PC-3 (cell line): ENCODE data around the gene FAM181B. TPM values are rescaled to one million over a fixed set of nuclear protein-coding genes. Genes with fewer than 3 reads are reported as not detected.
A peak's percentile ranks its signal among the peaks of the same experiment; 100 is the strongest.

Experiments used
- ATAC-seq: fragments of 200-7000 bp; cut with Tn5 transposase; 2 replicates; pipeline ENCODE4 v1.9.1; 2020; ENCODE audit warnings: mild to moderate bottlenecking, moderate library complexity
- Bru-seq: library from RNA; stranded (reverse); fragments of 400-500 nt; gene quantifications from one replicate; lab custom pipeline; 2021; lab: Mats Ljungman, UMichigan
- BruChase-seq, 2 experiments: library from RNA; stranded (reverse); fragments of 400-500 nt; gene quantifications; one replicate each; lab custom pipeline; 2021; lab: Mats Ljungman, UMichigan
- BruUV-seq: library from RNA; stranded (reverse); fragments of 400-500 nt; replicated peaks from 2 replicates; lab custom pipeline; 2021; lab: Mats Ljungman, UMichigan
- CTCF ChIA-PET: fragments of 300-600 bp; sonication (Branson Sonifier 250); formaldehyde crosslinking; loops from one replicate; lab custom pipeline; 2022; ENCODE audit warnings: antibody characterized with exemption; lab: Charles Lee
- POLR2A ChIA-PET: fragments of 300-600 bp; sonication (Branson Sonifier 250); formaldehyde crosslinking; loops from one replicate; lab custom pipeline; 2022; ENCODE audit warnings: antibody characterized with exemption; ENCODE audit not compliant: unreplicated experiment; lab: Charles Lee
- DNase-seq: peaks from one replicate; pipeline ENCODE4 v3.0.0-alpha.2; 2015
- H2AFZ ChIP-seq: fragments of 300-600 bp; sonication (generic); 2 replicates; pipeline ENCODE4 v1.6.0; 2016; ENCODE audit warnings: antibody characterized with exemption, low read length
- H3F3A ChIP-seq: fragments of 300-600 bp; sonication (generic); one replicate; pipeline ENCODE4 v1.6.0; 2017; ENCODE audit warnings: antibody characterized with exemption, low read length, control low read depth, mild to moderate bottlenecking; ENCODE audit not compliant: unreplicated experiment
- H3K27ac ChIP-seq: fragments of 300-600 bp; sonication (generic); 2 replicates; pipeline ENCODE4 v1.5.1; 2016; ENCODE audit warnings: mild to moderate bottlenecking, low read length
- H3K27me3 ChIP-seq: fragments of 300-600 bp; sonication (generic); 2 replicates; pipeline ENCODE4 v1.6.1; 2016; ENCODE audit warnings: low read length, mixed read lengths
- H3K36me3 ChIP-seq: fragments of 300-600 bp; sonication (generic); 2 replicates; pipeline ENCODE4 v1.6.1; 2016; ENCODE audit warnings: low read depth, mixed run types, low read length, mixed read lengths
- H3K4me1 ChIP-seq: fragments of 300-600 bp; sonication (generic); 2 replicates; pipeline ENCODE4 v1.5.1; 2016; ENCODE audit warnings: low read length; ENCODE audit not compliant: insufficient read depth
- H3K4me2 ChIP-seq: fragments of 300-600 bp; sonication (generic); 2 replicates; pipeline ENCODE4 v1.6.0; 2016; ENCODE audit warnings: low read length
- H3K4me3 ChIP-seq: fragments of 300-600 bp; sonication (generic); 2 replicates; pipeline ENCODE4 v1.5.1; 2016; ENCODE audit warnings: mild to moderate bottlenecking, low read length, mixed read lengths
- H3K79me2 ChIP-seq: fragments of 300-600 bp; sonication (generic); 2 replicates; pipeline ENCODE4 v1.6.1; 2017; ENCODE audit warnings: low read length, mixed read lengths
- H3K9ac ChIP-seq: fragments of 300-600 bp; sonication (generic); 2 replicates; pipeline ENCODE4 v1.6.0; 2016; ENCODE audit warnings: mild to moderate bottlenecking, low read length
- H3K9me2 ChIP-seq: fragments of 300-600 bp; sonication (generic); replicated peaks from 2 replicates; pipeline ENCODE4 v1.6.1; 2016; ENCODE audit warnings: mixed run types, low read length, mixed read lengths
- H3K9me3 ChIP-seq: fragments of 300-600 bp; sonication (generic); 2 replicates; pipeline ENCODE4 v1.6.1; 2016; ENCODE audit warnings: low read length, mixed read lengths
- H4K20me1 ChIP-seq: fragments of 300-600 bp; sonication (generic); 2 replicates; pipeline ENCODE4 v1.6.1; 2016; ENCODE audit warnings: low read length, mixed read lengths
- CTCF ChIP-seq: fragments of 300-600 bp; sonication (generic); conservative IDR thresholded peaks from 2 replicates; pipeline ENCODE4 v1.5.1; 2017; ENCODE audit warnings: antibody characterized with exemption, low read depth, mild to moderate bottlenecking, low read length
- EZH2 ChIP-seq: fragments of 300-600 bp; sonication (generic); IDR thresholded peaks from one replicate; pipeline ENCODE4 v1.6.1; 2017; ENCODE audit warnings: antibody characterized with exemption, mild to moderate bottlenecking, low read length; ENCODE audit not compliant: unreplicated experiment
- EZH2phosphoT487 ChIP-seq: fragments of 300-600 bp; sonication (generic); IDR thresholded peaks from 2 replicates; pipeline ENCODE4 v1.6.1; 2018; ENCODE audit warnings: mild to moderate bottlenecking, antibody characterized with exemption, low read length, borderline replicate concordance
- intact Hi-C: fragments of 100-400 bp; cut with micrococcal nuclease; formaldehyde crosslinking; loops from 2 replicates; pipeline ENCODE4 v1.9.0; 2023
- long read RNA-seq: library from polyadenylated mRNA; unstranded; transcript quantifications from one replicate; pipeline ENCODE4 v2.0.0, GENCODE V29; 2021; ENCODE audit not compliant: unreplicated experiment
- total RNA-seq: library from RNA; depleted of rRNA; stranded (reverse); fragments of >200 nt; gene quantifications from 2 replicates; pipeline ENCODE4 v1.2.3, GENCODE V29; 2014; rRNA removed

Gene FAM181B
- 0.23 TPM in 1 of 2 replicates, not detected in the other for total RNA-seq
- Bru-seq, nascent RNA = percentile 12 among the genes with signal in this experiment
- BruChase-seq, experiment 1, labeled RNA remaining after a 6-hour chase = not detected
- BruChase-seq, experiment 2, labeled RNA remaining after a 2-hour chase = percentile 11 among the genes with signal in this experiment
- long read RNA-seq = 0 reads

GRCh38 chr11:82733444-82734119 lies at the start of gene FAM181B:
TSS of gene FAM181B (minus strand) at chr11:82733864. CDS start at chr11:82733729, 135 bp downstream.
- DNase-seq (no peak), ATAC-seq (peak; percentile 46)
- Histone ChIP-seq H2AFZ (peak within 1 kb of the TSS; percentile 54; the same call in 1 of the 2 replicates), H3K4me1 (no peaks in the 10 kb centered on the region), H3K9me3 (no peaks in the 10 kb centered on the region), H3K79me2 (no peaks in the 10 kb centered on the region), H3K36me3 (no peaks in the 10 kb centered on the region), H3K27ac (no peak within 1 kb of the TSS), H3F3A (no peaks in the 10 kb centered on the region), H3K4me2 (peak within 1 kb of the TSS; percentile 66), H3K9me2 (no peaks in the 10 kb centered on the region), H4K20me1 (no peaks in the 10 kb centered on the region), H3K9ac (no peak within 1 kb of the TSS), H3K27me3 (peaks cover 76% of the 10 kb centered on the region), H3K4me3 (peak within 1 kb of the TSS; percentile 45; the same call in 1 of the 2 replicates)
- BruUV-seq = no TSS peak
- CTCF ChIA-PET = interaction anchor here (0.6 kb wide), 1 partner anchor 1089 kb away, joined by 3 read pairs; no protein-coding TSS in a partner anchor
- POLR2A ChIA-PET = no interaction called here
- TF ChIP-seq CTCF = no peak
- no peak for TF ChIP-seq EZH2phosphoT487
- intact Hi-C loops = no loop called here

- no peaks in the 10 kb centered on the region for H3K79me2 ChIP-seq
- ATAC-seq = no peak
- intact Hi-C loops = no loop called here
- H3K36me3 ChIP-seq = no peaks in the 10 kb centered on the region
- DNase-seq = no peak
- H3K9me3 ChIP-seq = 0 out of 2 replicates have a peak, but pooled peaks cover 6% of the 10 kb centered on the region
- no peak overlapping the region for H3K4me3 ChIP-seq
- no peak overlapping the region for H3K27ac ChIP-seq
- TF ChIP-seq EZH2phosphoT487 (no peak), EZH2 (no peak), CTCF (no peak)
- CTCF ChIA-PET = no interaction called here
- no peak overlapping the region for H2AFZ ChIP-seq
- no peak overlapping the region for H3K4me2 ChIP-seq
- no peaks in the 10 kb centered on the region for H3K9me2 ChIP-seq
- H3F3A ChIP-seq = no peaks in the 10 kb centered on the region
- H3K9ac ChIP-seq = no peak overlapping the region
- H3K4me1 ChIP-seq = no peaks in the 10 kb centered on the region
- BruUV-seq = no TSS peak
- no peaks in the 10 kb centered on the region for H4K20me1 ChIP-seq
- POLR2A ChIA-PET = no interaction called here
- H3K27me3 ChIP-seq = no peaks in the 10 kb centered on the region
Observed at GRCh38 chr11:82782825-82783374, 49.2 kb upstream of the FAM181B start.
